ENCODE results near the gene COL25A1. TPM values are rescaled to one million over a fixed set of nuclear protein-coding genes. Genes with fewer than 3 reads are reported as not detected.

COL25A1 gene
- total RNA-seq, 2 donors from 2014 or later, result 4.0 to 6.2 TPM

DNA sequence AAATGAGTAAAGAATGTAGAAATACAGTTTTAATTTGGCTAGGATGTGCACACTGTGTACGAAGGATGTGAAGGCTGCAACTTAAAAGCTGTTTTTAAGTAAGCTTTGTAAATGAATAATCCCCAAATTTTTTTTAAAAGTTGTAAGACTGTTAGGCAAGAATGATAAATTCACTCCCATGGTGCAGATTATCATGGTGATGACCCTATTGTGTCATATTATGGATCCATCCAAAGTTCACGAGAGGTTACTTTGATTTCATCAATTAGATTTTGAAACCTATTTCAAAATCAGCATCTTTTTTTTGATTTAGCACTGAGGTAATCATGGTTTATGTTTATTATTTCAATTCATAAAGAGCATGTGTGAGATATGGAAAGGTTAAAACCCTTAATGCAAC, 476.7 kb downstream of the COL25A1 start:
- no peaks in the 10 kb centered on the region for H3K36me3 Mint-ChIP-seq (ENCODE audit: low read depth)
- no peak for TF ChIP-seq CTCF (conservative IDR thresholded peaks at IDR 0.05)
- H3K27ac Mint-ChIP-seq, result no peak overlapping the region
- no peaks in the 10 kb centered on the region for H3K36me3 ChIP-seq (ENCODE audit: control insufficient read depth, insufficient read depth, low read length)
- H3K27ac ChIP-seq (ENCODE audit: low read depth, low read length), result no peak overlapping the region
- DNase-seq, result no peak
- no peaks in the 10 kb centered on the region for H3K9me3 Mint-ChIP-seq
- H3K4me1 ChIP-seq (ENCODE audit: control insufficient read depth, insufficient read depth, low read length), result no peaks in the 10 kb centered on the region
- WGBS, 2 experiments (ENCODE audit: insufficient coverage in 1 of 2, insufficient read length in 1 of 2), result 85 to 100% methylated on average over 2 of the region's 2 CpGs
- peaks cover 58% of the 10 kb centered on the region for H3K27me3 ChIP-seq (ENCODE audit: control insufficient read depth, insufficient read depth, low read length, poor library complexity, severe bottlenecking)
- no peak overlapping the region for H3K4me3 ChIP-seq (ENCODE audit: low read length)
- H3K9ac ChIP-seq (ENCODE audit: extremely low read depth, low read length, poor library complexity, severe bottlenecking), result no peak overlapping the region
- H3K4me3 Mint-ChIP-seq, result no peak overlapping the region
- H3K9me3 ChIP-seq (ENCODE audit: control insufficient read depth, low read length), result peaks cover 15% of the 10 kb centered on the region
- H3K4me1 Mint-ChIP-seq, result peaks cover 5% of the 10 kb centered on the region
- H3K27me3 Mint-ChIP-seq (ENCODE audit: insufficient read depth), result peaks cover 50% of the 10 kb centered on the region

DNA sequence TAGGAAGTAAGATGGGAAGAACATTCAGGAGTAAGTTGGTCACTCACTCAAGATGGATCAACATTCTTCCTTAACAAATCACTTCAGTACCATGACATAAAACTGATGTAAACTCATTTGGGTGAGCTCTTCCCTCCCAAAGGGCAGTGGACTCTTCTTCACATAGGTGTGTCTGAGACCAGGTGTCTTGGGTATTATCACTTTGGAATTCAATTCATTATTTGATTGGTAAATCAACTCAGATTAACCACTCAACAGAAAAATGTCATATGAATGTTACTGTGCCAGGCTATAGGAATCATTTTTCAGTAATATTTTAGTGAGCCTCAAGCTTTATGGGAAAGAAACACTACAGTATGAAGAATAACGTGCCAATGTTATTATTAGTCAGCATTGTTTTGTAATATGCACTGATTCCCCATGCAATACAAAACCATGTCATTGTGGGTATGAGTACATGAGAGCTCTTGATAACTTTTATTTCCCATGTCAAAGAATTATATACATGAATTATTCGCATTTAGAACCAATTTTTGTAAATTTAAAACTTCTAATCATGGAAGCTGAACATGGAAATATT, 481.0 kb downstream of the COL25A1 start:
- no peak overlapping the region for H3K4me3 Mint-ChIP-seq
- H3K27me3 ChIP-seq (ENCODE audit: control insufficient read depth, insufficient read depth, low read length, poor library complexity, severe bottlenecking), result peaks cover 28% of the 10 kb centered on the region
- no peaks in the 10 kb centered on the region for H3K36me3 ChIP-seq (ENCODE audit: control insufficient read depth, insufficient read depth, low read length)
- H3K27ac ChIP-seq (ENCODE audit: low read depth, low read length), result no peak overlapping the region
- H3K4me1 ChIP-seq (ENCODE audit: control insufficient read depth, insufficient read depth, low read length), result peaks cover 6% of the 10 kb centered on the region
- H3K9me3 Mint-ChIP-seq, result no peaks in the 10 kb centered on the region
- H3K4me1 Mint-ChIP-seq, result peaks cover 8% of the 10 kb centered on the region
- H3K27me3 Mint-ChIP-seq (ENCODE audit: insufficient read depth), result peaks cover 23% of the 10 kb centered on the region
- 0% methylated on average over 1 of the region's 2 CpGs; no CpG with 5 or more reads in 1 of the 2 experiments for WGBS, 2 experiments (ENCODE audit: insufficient coverage in 1 of 2, insufficient read length in 1 of 2)
- peaks cover under 1% of the 10 kb centered on the region for H3K9me3 ChIP-seq (ENCODE audit: control insufficient read depth, low read length)
- DNase-seq, result no peak
- H3K4me3 ChIP-seq (ENCODE audit: low read length), result no peak overlapping the region
- H3K9ac ChIP-seq (ENCODE audit: extremely low read depth, low read length, poor library complexity, severe bottlenecking), result no peak overlapping the region
- no peak for TF ChIP-seq CTCF (conservative IDR thresholded peaks at IDR 0.05)
- no peak overlapping the region for H3K27ac Mint-ChIP-seq
- H3K36me3 Mint-ChIP-seq (ENCODE audit: low read depth), result no peaks in the 10 kb centered on the region

- DNase-seq, result no peak
- Mint-ChIP-seq H3K36me3 (ENCODE audit: low read depth) (no peaks in the 10 kb centered on the region), H3K27ac (no peak overlapping the region), H3K4me3 (no peak overlapping the region), H3K4me1 (peaks cover 8% of the 10 kb centered on the region), H3K27me3 (ENCODE audit: insufficient read depth) (peaks cover 15% of the 10 kb centered on the region), H3K9me3 (no peaks in the 10 kb centered on the region)
- TF ChIP-seq CTCF (conservative IDR thresholded peaks at IDR 0.05), result no peak
- Histone ChIP-seq H3K4me3 (ENCODE audit: low read length) (no peak overlapping the region), H3K9me3 (ENCODE audit: control insufficient read depth, low read length) (no peaks in the 10 kb centered on the region), H3K27ac (ENCODE audit: low read depth, low read length) (no peak overlapping the region), H3K9ac (ENCODE audit: extremely low read depth, low read length, poor library complexity, severe bottlenecking) (no peak overlapping the region), H3K4me1 (ENCODE audit: control insufficient read depth, insufficient read depth, low read length) (peaks cover 6% of the 10 kb centered on the region), H3K27me3 (ENCODE audit: control insufficient read depth, insufficient read depth, low read length, poor library complexity, severe bottlenecking) (peaks cover 21% of the 10 kb centered on the region), H3K36me3 (ENCODE audit: control insufficient read depth, insufficient read depth, low read length) (no peaks in the 10 kb centered on the region)
- no CpG with 5 or more reads among the region's 1 CpG for WGBS, 2 experiments (ENCODE audit: insufficient coverage in 1 of 2, insufficient read length in 1 of 2)
Measured at GRCh38 chr4:108820492-108821350, 481.7 kb downstream of the COL25A1 start.

Measured in endodermal cell (in vitro differentiated cells).